GM18508 (cell line): ENCODE measurements around the gene RAMACL.
A peak's percentile ranks its signal among the peaks of the same experiment; 100 is the strongest.

Source experiments
- ATAC-seq: cut with Tn5 transposase; IDR thresholded peaks from one replicate; pipeline ENCODE4 v1.9.1; 2021; ENCODE audit warnings: moderate number of reproducible peaks; ENCODE audit not compliant: insufficient read depth, unreplicated experiment

Gene RAMACL

GRCh38 chr6:166561771-166562359 is 24.6 kb downstream of the RAMACL start:
- no peak for ATAC-seq

- ATAC-seq: no peak
Observed at GRCh38 chr6:166560222-166560621, 26.3 kb downstream of the RAMACL start.

- ATAC-seq: no peak
Observed at GRCh38 chr6:166559662-166560061, 26.8 kb downstream of the RAMACL start.

GRCh38 chr6:166559211-166559610 is 27.3 kb downstream of the RAMACL start:
- no peak for ATAC-seq

- no peak for ATAC-seq
Observed at GRCh38 chr6:166558156-166559005, 28.1 kb downstream of the RAMACL start.

- no peak for ATAC-seq
Observed at GRCh38 chr6:166556863-166557322, 29.6 kb downstream of the RAMACL start.

- ATAC-seq: no peak
Observed at GRCh38 chr6:166556336-166556735, 30.1 kb downstream of the RAMACL start.

GRCh38 chr6:166555086-166555485 is 31.4 kb downstream of the RAMACL start:
- ATAC-seq: no peak

GRCh38 chr6:166554316-166554715 is 32.2 kb downstream of the RAMACL start:
- ATAC-seq: no peak

- no peak for ATAC-seq
Observed at GRCh38 chr6:166553563-166554271, 32.8 kb downstream of the RAMACL start.

- ATAC-seq: no peak
Observed at GRCh38 chr6:166552600-166552999, 33.9 kb downstream of the RAMACL start.

- no peak for ATAC-seq
Observed at GRCh38 chr6:166551754-166552495, 34.6 kb downstream of the RAMACL start.

- no peak for ATAC-seq
Observed at GRCh38 chr6:166546653-166547052, 39.8 kb downstream of the RAMACL start.

GRCh38 chr6:166545156-166546034 is 41.1 kb downstream of the RAMACL start:
- ATAC-seq: no peak

- no peak for ATAC-seq
Observed at GRCh38 chr6:166544296-166544605, 42.2 kb downstream of the RAMACL start.

GRCh38 chr6:166543603-166544295 is 42.7 kb downstream of the RAMACL start:
- ATAC-seq: no peak

GRCh38 chr6:166542580-166542912 is 43.9 kb downstream of the RAMACL start:
- no peak for ATAC-seq

GRCh38 chr6:166541876-166542579 is 44.5 kb downstream of the RAMACL start:
- ATAC-seq: no peak

GRCh38 chr6:166541366-166541765 is 45.1 kb downstream of the RAMACL start:
- ATAC-seq: peak; percentile 19
